Keratinocyte (primary cell): ENCODE results near the gene CNKSR3. TPM values are rescaled to one million over a fixed set of nuclear protein-coding genes. Genes with fewer than 3 reads are reported as not detected.

Experiments used
- DNase-seq: peaks from one replicate; pipeline ENCODE4 v3.0.0-alpha.2; 2011; ENCODE audit warnings: low read depth, missing footprints, low spot score
- FAIRE-seq: peaks from 2 replicates; lab custom pipeline; 2011; peaks lifted over from hg19 to GRCh38; lab: Jason Lieb, UNC
- H2AFZ ChIP-seq: 2 replicates; pipeline ENCODE4 v1.6.0; 2012; ENCODE audit warnings: low read length, control low read depth, inconsistent platforms; ENCODE audit not compliant: control insufficient read depth
- H3K27ac ChIP-seq: 2 replicates; pipeline ENCODE4 v1.5.1; 2011; ENCODE audit warnings: low read length; ENCODE audit not compliant: control insufficient read depth, insufficient read depth
- H3K27me3 ChIP-seq: 3 replicates; pipeline ENCODE4 v1.6.0; 2011; ENCODE audit warnings: low read length; ENCODE audit not compliant: control insufficient read depth, insufficient read depth; ENCODE audit errors: extremely low read depth
- H3K36me3 ChIP-seq, 2 experiments: 2 replicates in 1 of 2; 3 replicates in 1 of 2; pipeline ENCODE4 v1.5.1; 2011; ENCODE audit warnings: low read length in 2 of 2, mild to moderate bottlenecking in 1 of 2; ENCODE audit not compliant: control insufficient read depth in 2 of 2, insufficient read depth in 2 of 2; ENCODE audit errors: extremely low read depth in 1 of 2
- H3K4me1 ChIP-seq: 3 replicates; pipeline ENCODE4 v1.5.1; 2011; ENCODE audit warnings: low read length; ENCODE audit not compliant: control insufficient read depth, insufficient read depth; ENCODE audit errors: extremely low read depth
- H3K4me2 ChIP-seq: 3 replicates; pipeline ENCODE4 v1.6.0; 2011; ENCODE audit warnings: low read depth, low read length; ENCODE audit not compliant: control insufficient read depth, insufficient read depth; ENCODE audit errors: extremely low read depth
- H3K4me3 ChIP-seq, 3 experiments: fragments of 200-600 bp in 1 of 3; sonication (generic) in 1 of 3; 2 replicates in 2 of 3; 3 replicates in 1 of 3; pipeline ENCODE4 v1.5.1; 2011 to 2016; ENCODE audit warnings: low read length in 3 of 3, mild to moderate bottlenecking in 3 of 3, control low read depth in 2 of 3, inconsistent platforms in 1 of 3, low read depth in 1 of 3, mixed read lengths in 1 of 3, mixed run types in 1 of 3, moderate library complexity in 1 of 3; ENCODE audit not compliant: control insufficient read depth in 2 of 3, insufficient read depth in 2 of 3; ENCODE audit errors: extremely low read depth in 1 of 3
- H3K79me2 ChIP-seq: 2 replicates; pipeline ENCODE4 v1.6.0; 2012; ENCODE audit warnings: low read length; ENCODE audit not compliant: control insufficient read depth, insufficient read depth
- H3K9ac ChIP-seq: 3 replicates; pipeline ENCODE4 v1.6.0; 2011; ENCODE audit warnings: low read length; ENCODE audit not compliant: control insufficient read depth, insufficient read depth; ENCODE audit errors: extremely low read depth
- H3K9me1 ChIP-seq: 3 replicates; pipeline ENCODE4 v1.6.0; 2011; ENCODE audit warnings: low read length; ENCODE audit not compliant: control insufficient read depth, insufficient read depth; ENCODE audit errors: extremely low read depth
- H3K9me3 ChIP-seq: 2 replicates; pipeline ENCODE4 v1.5.1; 2012; ENCODE audit warnings: low read depth, low read length; ENCODE audit not compliant: control insufficient read depth
- H4K20me1 ChIP-seq: 3 replicates; pipeline ENCODE4 v1.6.0; 2011; ENCODE audit warnings: low read length; ENCODE audit not compliant: control insufficient read depth, insufficient read depth; ENCODE audit errors: extremely low read depth
- EZH2 ChIP-seq: IDR thresholded peaks from one replicate; pipeline ENCODE4 v1.6.1; 2012; ENCODE audit warnings: inconsistent platforms, mild to moderate bottlenecking, low read length, moderate library complexity
- dilution Hi-C: fragments of 300-500 bp; cut with MboI; formaldehyde crosslinking; loops from one replicate; pipeline ENCODE4 v1.7.0; 2020; ENCODE audit warnings: low sequenced_read_pairs; ENCODE audit not compliant: extremely low pct_ligation_motif_present
- polyA plus RNA-seq, 5 experiments: library from polyadenylated mRNA; depleted of rRNA in 3 of 5; stranded (reverse) in 3 of 5; stranded (forward) in 1 of 5; unstranded in 1 of 5; fragments of >200 nt; gene quantifications; 1 replicate in 1 of 5; 2 replicates in 3 of 5; 3 replicates in 1 of 5; pipeline versions ENCODE4 v1.2.1 to v1.2.3, GENCODE V29; 2011 to 2012; ENCODE audit warnings: missing spikeins in 2 of 5, low read depth in 1 of 5, low replicate concordance in 1 of 5
- TF ChIP-seq, protein P1 (sequence below), 3 experiments: IDR thresholded peaks in 1 of 3; conservative IDR thresholded peaks in 1 of 3; optimal IDR thresholded peaks in 1 of 3; 2 replicates in 2 of 3; 3 replicates in 1 of 3; pipeline versions ENCODE3 to v1.5.1; 2011; ENCODE audit warnings: low read length in 3 of 3, mild to moderate bottlenecking in 3 of 3, moderate library complexity in 2 of 3, control low read depth in 1 of 3, inconsistent platforms in 1 of 3; ENCODE audit not compliant: insufficient read depth in 2 of 3; ENCODE audit errors: extremely low read depth in 1 of 3

The CNKSR3 gene
- polyA plus RNA-seq, 1 donor (not counting 4 experiments of a cell fraction or from before 2014, with no cell fraction given), result 2.0 TPM

DNA sequence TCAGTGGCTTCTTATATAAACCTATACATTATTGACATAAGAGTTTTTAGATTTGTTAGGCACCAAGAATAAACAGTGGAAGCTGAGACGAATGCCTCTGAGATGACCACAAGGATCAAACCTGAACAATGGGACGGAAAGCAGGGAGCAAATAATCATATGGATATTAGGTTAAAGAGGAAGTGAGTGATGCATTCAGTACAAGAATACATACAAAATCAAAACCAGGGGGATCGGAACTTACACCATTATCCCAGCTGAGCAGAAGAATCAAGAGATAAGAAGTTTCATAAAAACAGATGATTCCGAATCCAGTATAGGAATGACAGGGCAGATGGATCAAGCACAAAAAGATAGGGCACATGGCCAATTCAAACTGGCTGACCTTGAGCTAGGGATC lies 21.9 kb upstream of the CNKSR3 start:
- H3K27ac ChIP-seq, result no peak overlapping the region
- DNase-seq, result no peak
- dilution Hi-C loops, result no loop called here
- H3K9me1 ChIP-seq, result no peaks in the 10 kb centered on the region
- H3K4me3 ChIP-seq, result no peak overlapping the region
- H3K4me1 ChIP-seq, result no peaks in the 10 kb centered on the region
- H3K79me2 ChIP-seq, result no peaks in the 10 kb centered on the region
- TF ChIP-seq, protein P1, sequence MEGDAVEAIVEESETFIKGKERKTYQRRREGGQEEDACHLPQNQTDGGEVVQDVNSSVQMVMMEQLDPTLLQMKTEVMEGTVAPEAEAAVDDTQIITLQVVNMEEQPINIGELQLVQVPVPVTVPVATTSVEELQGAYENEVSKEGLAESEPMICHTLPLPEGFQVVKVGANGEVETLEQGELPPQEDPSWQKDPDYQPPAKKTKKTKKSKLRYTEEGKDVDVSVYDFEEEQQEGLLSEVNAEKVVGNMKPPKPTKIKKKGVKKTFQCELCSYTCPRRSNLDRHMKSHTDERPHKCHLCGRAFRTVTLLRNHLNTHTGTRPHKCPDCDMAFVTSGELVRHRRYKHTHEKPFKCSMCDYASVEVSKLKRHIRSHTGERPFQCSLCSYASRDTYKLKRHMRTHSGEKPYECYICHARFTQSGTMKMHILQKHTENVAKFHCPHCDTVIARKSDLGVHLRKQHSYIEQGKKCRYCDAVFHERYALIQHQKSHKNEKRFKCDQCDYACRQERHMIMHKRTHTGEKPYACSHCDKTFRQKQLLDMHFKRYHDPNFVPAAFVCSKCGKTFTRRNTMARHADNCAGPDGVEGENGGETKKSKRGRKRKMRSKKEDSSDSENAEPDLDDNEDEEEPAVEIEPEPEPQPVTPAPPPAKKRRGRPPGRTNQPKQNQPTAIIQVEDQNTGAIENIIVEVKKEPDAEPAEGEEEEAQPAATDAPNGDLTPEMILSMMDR (optimal IDR thresholded peaks at IDR 0.05 in 1 of 3, IDR thresholded peaks at IDR 0.05 in 1 of 3, conservative IDR thresholded peaks at IDR 0.05 in 1 of 3; ENCODE audit: extremely low read depth in 1 of 3, insufficient read depth in 2 of 3, low read length in 3 of 3), result no peak
- TF ChIP-seq EZH2, result no peak
- H4K20me1 ChIP-seq, result no peaks in the 10 kb centered on the region
- FAIRE-seq, result no peak
- H2AFZ ChIP-seq, result no peak overlapping the region
- no peaks in the 10 kb centered on the region for H3K9me3 ChIP-seq
- H3K9ac ChIP-seq, result no peak overlapping the region
- no peaks in the 10 kb centered on the region for H3K27me3 ChIP-seq
- H3K4me2 ChIP-seq, result no peak overlapping the region
- H3K36me3 ChIP-seq, result no peaks in the 10 kb centered on the region

DNA sequence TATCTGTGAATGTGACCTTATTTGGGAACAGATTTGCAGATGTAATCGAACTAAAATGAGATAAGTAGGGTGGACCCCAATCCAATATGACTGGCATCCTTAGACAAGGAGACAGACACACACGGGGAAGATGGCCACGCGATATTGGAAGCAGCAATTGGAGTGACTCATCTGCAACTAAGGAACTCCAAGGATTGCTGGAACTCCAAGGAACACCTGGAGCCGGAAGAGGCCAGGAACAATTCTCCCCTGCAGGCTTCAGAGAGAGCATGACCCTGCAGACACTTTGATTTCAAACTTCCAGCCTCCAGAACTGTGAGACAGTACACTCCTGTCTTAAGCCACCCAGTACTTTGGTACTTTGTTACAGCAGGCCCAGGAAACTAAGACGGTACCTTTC lies 19.5 kb upstream of the CNKSR3 start:
- no peaks in the 10 kb centered on the region for H3K9me3 ChIP-seq
- FAIRE-seq (no peak), DNase-seq (no peak)
- TF ChIP-seq EZH2, result no peak
- TF ChIP-seq, protein P1 (optimal IDR thresholded peaks at IDR 0.05 in 1 of 3, IDR thresholded peaks at IDR 0.05 in 1 of 3, conservative IDR thresholded peaks at IDR 0.05 in 1 of 3; ENCODE audit: extremely low read depth in 1 of 3, insufficient read depth in 2 of 3, low read length in 3 of 3), result no peak
- no peak overlapping the region for H3K27ac ChIP-seq
- H3K9me1 ChIP-seq, result no peaks in the 10 kb centered on the region
- H4K20me1 ChIP-seq, result no peaks in the 10 kb centered on the region
- no peak overlapping the region for H3K4me2 ChIP-seq
- H2AFZ ChIP-seq, result no peak overlapping the region
- no peaks in the 10 kb centered on the region for H3K27me3 ChIP-seq
- H3K79me2 ChIP-seq, result no peaks in the 10 kb centered on the region
- dilution Hi-C loops, result no loop called here
- H3K36me3 ChIP-seq, result no peaks in the 10 kb centered on the region
- H3K4me1 ChIP-seq, result no peaks in the 10 kb centered on the region
- H3K4me3 ChIP-seq, result no peak overlapping the region
- H3K9ac ChIP-seq, result no peak overlapping the region
